Measurements from ENCODE around the gene OR1K1.

DNA sequence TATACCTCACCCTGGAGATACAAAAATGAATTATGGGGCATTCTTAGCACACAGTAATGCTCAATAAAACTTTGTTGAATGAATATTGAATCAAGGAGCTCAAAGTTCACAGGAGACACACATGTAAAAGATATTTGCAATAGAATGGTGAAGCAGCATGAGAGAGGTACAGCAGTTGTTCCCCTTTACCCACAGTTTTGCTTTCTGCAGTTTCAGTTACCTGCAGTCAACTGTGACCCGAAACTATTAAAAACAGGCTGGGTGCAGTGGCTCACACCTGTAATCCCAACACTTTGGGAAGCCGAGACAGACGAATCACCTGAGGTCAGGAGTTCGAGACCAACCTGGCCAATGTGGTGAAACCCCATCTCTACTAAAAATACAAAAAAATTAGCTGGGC is 13.6 kb upstream of the OR1K1 start:
- TF ChIP-seq CTCF (conservative IDR thresholded peaks at IDR 0.05; ENCODE audit: low read depth, low read length) (no peak), EZH2 (IDR thresholded peaks at IDR 0.05; ENCODE audit: borderline replicate concordance, low read depth, low read length, poor library complexity, severe bottlenecking) (no peak)

Measured in A673 (cell line).